ENCODE measurements around the gene SRP54. TPM values are rescaled to one million over a fixed set of nuclear protein-coding genes. Genes with fewer than 3 reads are reported as not detected.

Gene SRP54
- 57.4 and 78.0 TPM in 2 replicates for total RNA-seq

GRCh38 chr14:34982421-34983147 is at the start of gene SRP54:
Gene SRP54 (plus strand): TSS chr14:34982992. CDS start chr14:34996710, 13,718 bp downstream.

DNA sequence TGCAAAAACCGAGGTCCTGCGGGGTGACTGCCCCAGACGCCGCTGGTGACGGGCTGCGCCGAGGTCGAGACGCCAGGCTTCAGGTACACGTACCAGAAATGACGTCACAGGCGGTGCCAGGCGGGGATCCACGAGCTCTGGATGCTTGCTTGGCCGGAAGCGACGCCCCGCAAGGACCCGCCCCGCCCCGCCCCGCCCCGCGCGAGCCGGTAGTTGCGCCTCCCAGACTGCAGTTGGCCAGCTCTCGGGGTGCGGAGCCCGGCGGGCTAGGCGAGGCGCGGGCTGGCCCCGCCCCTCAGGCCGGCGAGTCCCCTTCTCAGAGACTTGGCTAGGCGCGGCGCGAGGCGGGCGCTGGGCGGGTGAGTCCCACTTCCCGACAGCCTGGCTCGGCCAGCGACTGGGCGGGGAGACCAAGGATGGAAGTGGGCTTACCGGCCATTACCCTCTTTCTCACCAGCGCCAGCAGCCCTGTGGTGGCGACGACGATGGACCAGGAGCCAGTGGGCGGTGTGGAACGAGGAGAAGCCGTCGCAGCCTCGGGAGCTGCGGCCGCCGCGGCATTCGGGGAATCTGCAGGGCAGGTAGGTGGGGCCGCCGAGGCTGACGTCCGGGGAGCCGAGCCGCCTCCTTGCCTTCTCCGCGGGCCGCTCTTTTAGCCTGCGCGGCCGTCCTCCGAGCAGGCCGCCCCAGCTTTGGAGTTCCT is 63.4 kb downstream of the SRP54 start, which contains the start of gene FAM177A1:
Gene FAM177A1, plus strand, starts transcription at position 225 of the 703 bp plus-strand sequence. Its CDS starts 192 bp downstream, at position 417.

Other genes with a start within 250 kb of the SRP54 start
- 8.3 and 12.6 TPM in 2 replicates for gene BAZ1A, start 107.6 kb upstream of the SRP54 start, total RNA-seq
- 31.6 and 50.0 TPM in 2 replicates for gene FAM177A1, start 63.3 kb downstream of the SRP54 start, total RNA-seq
- gene PPP2R3C, start 139.0 kb downstream of the SRP54 start, total RNA-seq: 27.2 and 33.7 TPM in 2 replicates
- gene PRORP, start 139.6 kb downstream of the SRP54 start, total RNA-seq: 10.6 and 13.1 TPM in 2 replicates

All from bronchial smooth muscle cell (primary cell).